SKM-1 (cell line): ENCODE measurements around the gene ATP6V0D1.
A peak's percentile ranks its signal among the peaks of the same experiment; 100 is the strongest.
"Not testable (repeated sequence)": the region's sequence is repeated elsewhere in the genome, so short reads cannot be mapped to it uniquely, and the experiment has no call there.

Experiments
- DNase-seq: peaks from one replicate; lab custom pipeline; 2025; ENCODE audit not compliant: unreplicated experiment; lab: John Stamatoyannopoulos, UW

The ATP6V0D1 gene

DNA sequence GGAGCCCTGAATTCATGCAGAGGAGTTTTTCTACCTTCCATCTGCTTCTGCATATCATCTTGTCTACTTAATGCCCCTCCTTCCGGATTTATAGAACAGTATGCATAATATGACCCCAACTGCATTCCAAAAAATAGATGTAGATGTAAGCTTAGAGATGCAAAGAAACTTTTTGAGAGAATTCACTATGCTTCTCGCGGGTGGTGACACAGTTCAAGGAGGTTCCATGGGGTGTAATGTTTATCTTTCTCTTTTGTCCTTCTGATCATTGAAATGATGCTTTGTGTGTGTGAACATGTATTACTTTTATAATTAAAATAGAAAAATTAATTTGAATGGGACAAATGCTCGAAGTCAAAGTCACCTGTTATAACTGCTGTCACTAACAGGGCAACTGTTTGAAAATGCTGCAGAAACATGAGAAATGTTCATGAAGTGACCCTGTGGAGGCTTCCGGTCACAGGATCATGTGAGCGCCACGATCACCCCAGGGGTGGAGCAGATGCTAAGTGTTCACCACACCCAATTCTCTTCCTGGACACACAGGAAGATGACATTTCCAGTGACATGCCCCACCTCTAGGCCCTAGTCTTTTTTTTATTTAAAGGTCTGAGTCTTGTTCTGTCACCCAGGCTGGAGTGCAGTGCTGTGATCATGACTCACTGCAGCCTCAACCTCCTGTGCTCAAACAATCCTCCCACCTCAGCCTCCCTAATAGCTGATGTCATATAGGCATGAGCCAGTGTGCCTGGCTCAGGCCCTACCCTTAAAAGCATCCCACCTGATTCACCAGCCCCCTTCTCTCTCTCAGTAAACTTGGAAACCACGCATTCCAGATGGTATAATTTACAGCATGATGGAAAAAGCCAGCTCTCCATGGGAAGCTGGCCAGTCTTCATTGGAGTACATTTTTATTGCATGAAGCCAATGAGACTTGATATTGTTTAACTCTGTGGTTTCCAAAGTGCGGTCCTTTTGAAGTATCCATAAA, 23.4 kb upstream of the ATP6V0D1 start:
- no peak for DNase-seq

DNA sequence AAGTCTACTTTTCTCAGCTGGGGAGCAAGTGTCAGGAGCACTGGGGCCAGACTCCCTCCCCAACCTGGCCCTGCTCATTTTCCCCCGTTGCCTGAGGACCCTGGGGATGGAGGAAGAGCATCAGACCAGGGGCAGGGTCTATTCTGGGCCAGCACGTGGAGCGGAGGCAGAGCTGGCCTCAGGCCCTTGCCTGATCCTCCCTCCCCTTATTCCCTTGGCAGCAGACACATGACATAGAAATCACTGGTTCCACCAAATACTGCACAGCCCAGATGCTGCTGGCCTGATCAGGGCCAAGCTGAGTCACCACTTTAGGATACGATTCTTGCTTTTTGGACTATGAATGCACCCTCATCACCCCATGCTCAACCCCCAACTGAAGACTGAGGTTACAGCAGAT, 18.1 kb upstream of the ATP6V0D1 start:
- no peak for DNase-seq

DNA sequence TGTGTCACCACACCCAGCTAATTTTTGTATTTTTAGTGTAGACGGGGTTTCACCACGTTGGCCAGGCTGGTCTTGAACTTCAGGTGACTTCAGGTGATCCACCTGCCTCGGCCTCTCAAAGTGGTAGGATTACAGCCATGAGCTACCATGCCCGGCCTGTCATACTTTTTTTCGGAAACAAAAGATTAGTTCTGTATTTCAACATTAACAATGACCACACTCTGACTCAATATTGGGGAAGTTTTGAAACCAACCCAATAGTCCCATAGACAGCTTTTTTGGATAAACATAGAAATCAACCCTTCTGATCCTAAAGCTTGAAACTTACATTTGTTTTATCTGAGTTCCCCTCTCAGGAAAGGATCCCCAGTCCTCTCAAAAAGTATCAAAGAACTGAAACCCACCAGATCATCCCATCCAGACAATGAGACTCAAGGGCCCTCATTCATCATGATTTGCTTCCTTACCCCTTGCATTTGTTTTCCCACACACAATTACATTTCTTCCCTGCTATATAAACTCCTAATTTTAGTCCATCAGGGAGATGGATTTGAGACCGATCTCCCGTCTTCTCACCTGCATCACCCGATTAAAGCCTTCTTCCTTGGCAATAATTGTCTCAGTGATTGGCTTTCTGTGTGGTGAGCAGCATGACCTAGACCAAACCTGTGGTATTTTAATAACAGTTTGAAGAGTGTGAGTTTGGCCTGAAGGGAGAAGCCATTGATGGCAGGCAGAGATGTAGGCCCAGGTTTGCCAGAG, 9.6 kb upstream of the ATP6V0D1 start:
- DNase-seq: peak; percentile 52

DNA sequence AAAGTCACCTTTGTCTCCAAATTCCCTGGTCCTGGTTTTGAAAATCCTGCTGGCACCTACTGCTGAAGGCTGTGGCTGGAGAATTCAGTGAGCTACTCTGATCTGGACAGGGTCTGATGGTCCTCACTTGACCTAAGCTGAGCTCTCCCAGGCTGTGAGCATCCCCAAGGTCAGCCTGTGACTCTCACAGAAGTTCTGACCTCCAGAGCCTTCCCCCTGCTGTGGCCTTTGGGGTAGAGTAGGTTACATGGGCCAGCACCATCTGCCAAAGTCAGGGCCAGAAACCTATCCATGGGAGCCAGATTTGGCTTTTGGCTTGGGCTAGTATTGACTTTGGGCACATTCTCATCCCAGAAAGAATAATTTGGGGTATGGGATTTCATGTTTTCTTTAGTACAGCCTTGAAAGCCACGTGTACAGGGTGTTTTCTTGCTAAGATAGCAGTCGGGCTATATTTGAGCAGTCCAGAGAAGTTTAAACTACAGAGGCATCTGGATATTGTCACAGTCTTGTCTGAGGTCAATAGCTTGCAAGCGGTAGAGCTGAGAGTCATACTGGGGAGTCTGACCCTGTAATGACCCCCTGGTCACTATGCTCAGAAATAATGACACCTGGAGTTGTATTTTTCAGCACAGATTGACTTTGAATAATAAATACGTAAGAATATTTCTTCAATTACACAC, 8.6 kb upstream of the ATP6V0D1 start:
- no peak for DNase-seq

DNA sequence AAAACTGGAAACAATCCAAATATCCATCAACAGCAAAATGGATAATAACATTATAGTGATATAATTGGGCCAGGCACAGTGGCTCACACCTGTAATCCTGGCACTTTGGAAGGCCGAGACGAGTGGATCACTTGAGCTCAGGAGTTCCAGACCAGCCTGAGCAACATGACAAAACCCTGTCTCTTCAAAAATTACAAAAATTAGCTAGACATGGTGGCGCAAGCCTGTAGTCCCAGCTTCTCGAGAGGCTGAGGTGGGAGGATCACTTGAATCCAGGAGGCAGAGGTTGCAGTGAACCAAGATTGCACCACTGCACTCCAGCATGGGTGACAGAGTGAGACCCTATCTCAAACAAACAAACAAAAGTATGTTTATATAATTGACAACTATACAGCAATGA, 6.6 kb upstream of the ATP6V0D1 start:
- DNase-seq: not testable (repeated sequence)

DNA sequence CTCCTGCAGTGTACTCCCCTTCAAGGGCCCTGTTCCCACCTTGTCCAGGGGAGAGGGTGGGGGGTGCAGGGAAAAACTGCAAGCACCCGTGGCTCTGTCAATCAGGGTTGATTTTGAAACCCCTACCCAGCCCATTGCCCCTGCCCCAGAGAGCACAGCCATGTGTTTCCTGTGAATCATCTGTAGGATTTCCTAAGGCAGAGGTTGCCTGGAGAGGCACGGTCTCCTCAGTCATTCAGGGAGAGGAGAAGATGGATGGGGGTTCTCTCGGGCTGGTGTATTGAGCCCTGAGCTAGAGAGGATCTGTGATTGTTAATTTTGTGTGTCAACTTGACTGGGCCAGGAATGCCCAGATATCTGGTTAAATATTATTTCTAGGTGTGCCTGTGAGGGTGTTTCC, 5.8 kb upstream of the ATP6V0D1 start:
- peak; percentile 15 for DNase-seq

DNA sequence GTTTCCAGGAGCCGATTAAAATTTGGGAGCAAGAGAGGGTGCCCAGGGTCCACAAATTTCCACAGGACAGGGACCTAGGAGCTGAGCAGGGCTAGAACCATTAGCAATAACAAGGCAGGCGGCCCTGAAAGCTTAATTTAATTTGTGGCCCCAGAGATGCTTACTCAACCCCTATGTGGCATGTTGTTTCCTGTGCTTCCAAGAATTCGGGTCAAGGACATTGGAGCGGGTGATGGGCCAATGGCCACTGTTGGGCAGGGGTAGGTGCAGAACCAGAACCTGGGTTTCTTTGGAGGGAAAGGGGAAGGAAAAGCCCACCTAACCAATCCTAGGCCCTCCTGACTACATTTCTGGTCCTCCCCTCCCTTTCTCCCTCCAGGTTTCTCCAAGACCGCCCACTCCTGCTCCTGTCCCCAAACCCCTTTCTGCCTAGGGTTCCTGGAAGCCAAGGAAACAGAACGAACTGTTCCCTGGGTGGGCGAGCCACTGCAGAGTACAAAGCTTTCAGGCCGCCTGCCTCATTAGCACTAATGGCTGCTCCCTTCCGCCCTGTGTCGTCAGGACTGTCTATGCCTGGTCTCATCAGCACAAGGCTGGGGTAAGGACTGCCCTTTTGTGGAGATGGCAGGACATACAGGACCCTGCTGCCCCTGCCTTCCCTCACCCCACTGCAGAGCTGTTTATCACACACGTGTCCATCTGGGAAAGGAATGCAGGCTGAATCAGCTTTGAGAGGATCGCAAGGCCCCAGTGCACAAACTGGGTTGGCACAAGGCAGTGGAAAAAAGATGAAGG, 3.0 kb upstream of the ATP6V0D1 start:
- DNase-seq: no peak

DNA sequence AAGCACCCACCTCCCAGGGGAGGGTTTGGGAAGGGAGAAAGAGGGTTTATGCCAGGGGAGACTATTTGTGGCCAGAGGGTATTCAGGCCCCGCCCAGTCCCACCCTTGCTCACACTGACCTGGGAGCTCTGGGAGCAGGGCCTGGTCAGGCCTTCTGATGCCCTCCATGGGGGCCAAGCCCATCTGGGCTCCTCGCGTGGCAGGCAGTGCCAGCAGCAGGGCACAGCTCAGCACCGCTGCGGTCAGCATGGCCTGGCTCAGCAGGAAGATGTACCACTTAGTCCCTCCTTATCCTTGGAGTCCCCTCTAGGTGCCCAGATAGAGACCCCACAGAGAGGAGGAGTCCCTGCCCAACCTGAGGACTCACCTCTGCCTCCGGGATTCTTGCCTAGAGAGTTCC, 2.2 kb upstream of the ATP6V0D1 start, which contains the start of gene AGRP:
TSS of gene AGRP (minus strand) at position 398 of the 400 bp plus-strand sequence. CDS start at position 249, 149 bp downstream.
- DNase-seq: no peak

DNA sequence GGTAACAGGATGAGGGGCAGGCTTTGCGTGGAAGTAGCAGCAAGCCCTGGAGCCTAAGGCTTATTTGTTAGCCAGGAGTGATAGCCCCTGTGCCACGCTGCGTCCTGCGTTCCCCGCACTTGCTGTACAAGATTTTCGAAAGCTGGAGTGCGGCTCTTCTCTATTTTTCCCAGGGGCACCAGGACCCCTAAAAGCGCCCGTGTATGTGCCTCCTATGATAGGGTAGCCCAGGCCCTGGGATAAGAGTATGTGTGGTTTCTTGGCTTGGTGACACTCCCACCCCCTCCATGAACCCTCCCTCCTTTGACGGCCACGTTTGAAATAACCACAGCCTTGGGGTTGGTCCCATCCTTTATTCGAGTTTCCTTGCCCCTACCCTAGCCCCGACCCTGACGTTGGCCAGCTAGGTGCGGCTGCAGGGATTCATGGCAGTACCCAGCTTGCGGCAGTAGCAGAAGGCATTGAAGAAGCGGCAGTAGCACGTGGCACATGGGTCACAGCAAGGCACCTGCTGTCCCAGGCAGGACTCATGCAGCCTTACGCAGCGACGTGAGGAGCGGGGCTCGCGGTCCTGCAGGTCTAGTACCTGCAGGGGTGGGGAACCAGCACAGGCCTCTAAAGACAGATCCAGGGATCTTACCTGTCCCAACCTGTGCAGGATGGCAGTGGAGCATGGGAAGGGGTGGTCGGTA, 1.4 kb upstream of the ATP6V0D1 start:
- no peak for DNase-seq

DNA sequence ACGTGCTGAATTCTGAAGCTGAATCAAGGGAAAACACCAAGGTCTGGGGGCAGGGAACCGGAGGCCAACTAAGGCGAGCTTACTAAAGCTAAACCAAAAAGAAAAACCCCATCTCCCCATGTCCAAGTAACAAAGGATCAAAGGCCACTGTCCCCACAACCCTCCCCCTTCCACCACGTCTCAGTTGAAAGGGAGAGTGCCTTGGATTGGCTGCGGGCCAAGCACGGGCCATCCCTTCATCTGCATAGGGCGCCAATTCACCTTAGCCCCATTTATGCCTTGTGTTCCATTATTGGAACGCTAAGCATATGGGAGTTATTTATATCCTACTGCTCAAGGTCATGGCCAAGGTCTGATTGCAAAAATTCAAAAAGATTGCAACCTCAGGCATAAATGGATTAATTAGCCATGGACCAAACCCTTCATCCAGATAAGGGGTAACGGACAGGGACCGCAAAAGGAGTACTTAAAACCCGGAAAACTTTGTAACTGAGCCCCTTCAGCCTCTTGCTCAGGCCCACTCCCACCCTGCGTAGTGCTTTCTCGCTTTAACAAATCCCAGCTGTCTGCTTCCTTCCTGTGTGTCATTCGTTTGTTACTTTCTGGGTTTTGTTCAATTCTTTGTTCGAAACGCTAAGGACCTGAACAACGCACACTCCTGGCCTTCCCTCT, 740 bp upstream of the ATP6V0D1 start:
- no peak for DNase-seq

DNA sequence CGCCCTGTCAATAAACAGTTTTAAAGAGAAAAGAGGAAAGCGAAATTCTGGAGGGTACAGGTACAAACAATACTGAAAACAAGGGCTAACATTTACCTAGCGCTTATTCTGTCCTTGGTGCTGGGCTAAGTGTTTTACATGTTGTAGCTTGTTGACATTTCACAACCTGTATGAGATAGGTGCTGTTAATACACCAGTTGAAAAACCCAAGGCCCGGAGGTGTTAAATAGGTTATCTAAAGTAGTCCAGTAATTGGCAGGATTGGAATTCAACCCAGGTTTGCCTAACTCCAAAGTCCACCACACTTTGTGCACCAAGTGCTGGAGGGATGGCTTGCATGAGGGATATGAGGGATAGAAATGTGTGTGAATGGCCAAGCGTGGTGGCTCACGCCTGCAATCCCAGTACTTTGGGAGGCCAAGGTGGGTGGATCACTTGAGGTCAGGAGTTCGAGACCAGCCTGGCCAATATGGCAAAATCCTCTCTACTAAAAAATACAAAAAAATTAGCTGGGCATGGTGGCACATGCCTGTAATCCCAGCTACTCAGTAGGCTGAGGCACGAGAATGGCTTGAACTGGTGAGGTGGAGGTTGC, 2.9 kb downstream of the ATP6V0D1 start:
- DNase-seq: no peak

DNA sequence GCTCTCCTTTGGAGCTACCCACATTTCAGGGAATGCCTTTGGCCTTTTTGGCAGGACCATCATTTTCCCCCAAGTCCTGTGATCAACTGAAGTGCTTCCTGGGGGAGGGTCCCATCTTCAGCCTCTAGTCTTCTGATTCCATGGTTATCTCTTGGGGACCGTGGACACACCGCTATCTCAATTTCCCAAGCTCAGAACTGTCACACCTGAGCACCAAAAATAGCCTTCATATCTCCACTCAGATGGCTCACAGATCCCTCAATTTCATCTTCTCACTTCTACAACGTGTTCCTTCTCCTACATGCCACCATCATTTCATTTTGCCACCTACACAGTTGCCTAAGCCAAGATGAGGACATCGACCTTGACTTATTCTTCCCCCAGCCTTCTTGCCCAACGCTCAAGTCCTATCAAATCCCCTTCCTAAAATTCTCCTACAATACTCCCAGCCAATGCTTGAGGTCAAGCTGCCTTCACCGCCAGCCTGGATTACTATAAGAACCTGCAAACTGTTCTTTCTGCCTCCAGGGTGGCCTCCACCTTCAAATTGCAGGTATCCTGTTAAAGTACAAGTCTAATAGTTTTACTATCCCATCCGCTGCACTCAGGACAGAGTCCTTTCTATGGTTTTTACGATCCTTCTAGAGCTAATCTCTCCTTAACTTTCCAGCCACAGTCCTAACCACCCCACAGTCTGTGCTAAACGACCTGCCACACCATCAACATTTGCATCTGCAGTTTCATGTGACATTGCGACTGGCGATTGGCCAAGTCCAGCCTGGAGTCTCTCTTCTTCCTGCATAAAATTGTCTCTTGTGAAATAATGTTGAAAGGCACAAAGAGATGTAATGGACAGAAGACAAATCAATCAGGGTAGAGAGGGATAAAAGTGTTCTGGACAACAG, 6.2 kb downstream of the ATP6V0D1 start:
- DNase-seq: no peak

DNA sequence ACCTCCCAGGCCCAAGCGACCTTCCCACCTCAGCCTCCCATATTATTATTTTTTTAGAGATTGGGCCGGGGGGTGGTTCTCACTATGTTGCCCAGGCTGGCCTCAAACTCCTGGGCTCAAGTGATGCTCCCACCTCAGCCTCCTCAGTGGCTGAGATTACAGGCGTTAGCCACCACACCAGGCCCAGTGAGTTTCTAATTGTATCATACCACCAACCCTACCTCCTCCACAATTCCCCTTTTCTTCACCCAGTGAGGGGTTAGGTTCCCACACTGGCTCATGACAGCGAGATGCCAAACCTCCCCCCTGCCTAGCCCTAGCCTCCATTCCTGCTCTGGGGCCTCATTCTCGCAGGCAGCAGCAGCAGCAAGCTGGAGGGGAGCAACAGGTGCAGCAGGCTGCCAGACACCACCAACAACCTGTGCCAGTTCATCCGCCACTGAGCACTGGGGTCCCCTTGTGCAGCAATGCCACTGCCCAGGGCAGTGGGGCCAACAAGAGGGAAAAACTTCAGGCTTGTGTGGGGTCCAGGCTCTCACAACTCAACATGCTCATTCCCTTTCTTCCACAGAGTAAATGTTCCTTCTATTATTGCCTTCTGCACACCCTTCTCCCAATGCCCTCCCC, 9.1 kb downstream of the ATP6V0D1 start:
- DNase-seq: no peak

DNA sequence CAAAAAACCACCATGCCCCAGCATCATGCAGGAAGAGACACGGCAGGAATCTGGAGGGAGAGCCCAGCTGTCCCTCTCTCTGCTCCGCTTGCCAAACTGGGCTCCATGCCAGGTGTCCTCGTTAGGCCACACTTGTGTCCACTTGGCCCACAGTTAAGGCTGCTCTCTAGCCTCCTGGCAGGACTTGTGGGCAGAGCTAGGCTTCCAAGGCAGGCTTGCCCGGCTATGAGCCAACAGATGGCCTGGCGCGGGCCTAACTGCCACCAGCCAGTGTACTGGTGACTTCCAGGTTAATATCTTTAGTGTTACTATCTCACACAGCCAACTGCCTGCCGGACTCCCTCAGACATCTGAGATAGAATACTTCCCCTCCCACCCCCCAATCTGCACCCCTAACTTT, 10.6 kb downstream of the ATP6V0D1 start:
- DNase-seq: no peak

DNA sequence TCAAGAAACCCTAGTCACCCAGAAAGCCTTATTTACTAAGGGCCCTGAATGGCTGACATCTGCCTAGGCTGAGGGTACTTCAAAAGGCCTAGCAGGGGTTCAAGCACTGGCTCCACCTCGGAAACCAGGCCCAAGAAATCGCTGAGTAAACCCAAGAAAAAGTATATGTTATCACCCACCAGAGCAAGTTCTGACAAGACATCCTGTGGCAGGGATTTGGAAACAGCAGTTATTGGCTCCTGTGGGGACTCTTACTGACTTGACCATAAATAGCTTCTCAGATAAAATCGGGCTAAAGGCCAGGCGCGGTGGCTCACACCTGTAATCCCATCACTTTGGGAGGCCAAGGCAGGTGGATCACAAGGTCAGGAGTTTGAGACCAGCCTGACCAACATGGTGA, 12.2 kb downstream of the ATP6V0D1 start:
- DNase-seq: no peak

DNA sequence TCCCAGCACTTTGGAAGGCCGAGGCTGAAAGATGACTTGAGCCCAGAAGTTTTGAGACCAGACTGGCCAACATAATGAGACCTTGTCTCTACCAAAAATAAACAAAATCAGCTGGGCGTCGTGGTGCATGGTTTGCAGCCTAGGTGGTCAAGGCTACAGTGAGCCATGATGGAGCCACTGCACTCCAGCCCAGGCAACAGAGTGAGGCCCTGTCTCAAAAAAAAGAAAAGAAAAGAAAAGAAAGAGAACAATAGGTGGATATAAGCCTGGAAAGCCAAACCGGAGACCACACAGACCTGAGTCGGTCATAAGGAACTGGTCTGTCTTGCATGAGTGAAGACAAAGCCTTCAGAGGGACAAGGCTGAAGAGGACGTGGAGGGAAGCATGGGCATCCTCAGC, 14.4 kb downstream of the ATP6V0D1 start:
- no peak for DNase-seq

DNA sequence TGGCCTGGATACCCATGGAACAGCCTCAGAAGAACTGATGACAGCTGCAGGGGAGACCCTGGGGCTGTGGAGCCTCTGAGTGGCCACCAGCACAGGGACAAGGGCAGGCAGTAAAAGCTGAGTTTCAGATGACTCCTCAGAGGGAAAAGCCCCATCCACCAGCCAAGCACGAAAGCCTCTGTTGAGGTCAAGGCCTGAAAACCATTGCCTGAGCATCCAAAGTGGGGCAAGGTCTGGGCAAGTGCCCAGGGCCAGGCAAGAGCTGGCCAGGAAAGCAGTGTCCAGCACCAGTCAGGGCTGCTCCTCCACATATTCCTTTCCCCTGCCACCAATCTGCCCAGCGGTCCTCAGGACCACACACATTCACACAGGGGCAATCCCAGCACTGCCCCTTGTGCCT, 16.4 kb downstream of the ATP6V0D1 start:
- DNase-seq: no peak

DNA sequence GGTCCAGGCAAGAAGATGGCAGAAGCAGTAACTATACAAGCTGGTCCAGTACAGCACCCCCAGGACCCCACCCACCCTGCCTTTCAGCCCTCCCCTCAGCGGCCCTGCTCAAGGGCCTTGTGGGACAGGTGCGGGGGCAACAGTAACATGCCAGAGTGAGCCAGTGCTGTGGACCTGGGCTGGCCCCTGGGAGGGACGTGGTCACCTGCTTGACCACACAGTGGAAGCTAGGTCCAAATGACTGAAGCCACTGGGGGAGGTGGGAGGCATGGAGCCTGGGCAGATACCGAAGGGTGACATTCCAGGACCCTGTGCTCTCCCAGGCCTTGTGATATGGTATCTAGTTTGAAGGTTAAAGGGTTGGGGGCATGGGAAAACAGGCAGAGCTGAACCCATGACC, 17.3 kb downstream of the ATP6V0D1 start:
- DNase-seq: no peak
